K562 (cell line): ENCODE measurements around the gene PNMA8B. TPM values are rescaled to one million over a fixed set of nuclear protein-coding genes. Genes with fewer than 3 reads are reported as not detected.

ENCODE experiments used
- IFI16 ChIP-seq: fragments of 250-450 bp; sonication (Bioruptor Pico); IDR thresholded peaks from 2 replicates; pipeline ENCODE4 v2.1.2; 2022; ENCODE audit warnings: mild to moderate bottlenecking, inconsistent platforms
- LCOR ChIP-seq: sonication (generic); formaldehyde crosslinking; IDR thresholded peaks from 2 replicates; pipeline ENCODE4 v1.8.0; 2022; ENCODE audit warnings: mild to moderate bottlenecking, missing genetic modification reagents
- NFRKB ChIP-seq: fragments of 450-650 bp; IDR thresholded peaks from 2 replicates; pipeline ENCODE4 v1.6.1; 2016; ENCODE audit warnings: low read depth
- PYGO2 ChIP-seq: fragments of 450-650 bp; IDR thresholded peaks from 2 replicates; pipeline ENCODE4 v1.6.1; 2016; ENCODE audit warnings: mild to moderate bottlenecking, missing genetic modification characterization, moderate library complexity, missing compliant biosample characterization
- SLC30A9 ChIP-seq: fragments of 250-450 bp; sonication (Bioruptor Pico); IDR thresholded peaks from 2 replicates; pipeline ENCODE4 v1.8.0; 2022; ENCODE audit warnings: mild to moderate bottlenecking, moderate library complexity
- ZNF124 ChIP-seq: sonication (generic); formaldehyde crosslinking; IDR thresholded peaks from 2 replicates; pipeline ENCODE4 v1.8.1; 2022; ENCODE audit warnings: missing genetic modification reagents
- ZNF75A ChIP-seq: fragments of 450-650 bp; formaldehyde crosslinking; IDR thresholded peaks from 2 replicates; pipeline ENCODE4 v1.4.0; 2020; ENCODE audit warnings: mild to moderate bottlenecking
- polyA plus RNA-seq, 8 experiments: library from polyadenylated mRNA; depleted of rRNA in 4 of 8; stranded (reverse) in 5 of 8; unstranded in 3 of 8; fragments of >200 nt; fragmentation: Nextera tagmentation in 2 of 8; fragmentation: Illumina TruSeq in 1 of 8; extraction: Ambion mirVana in 2 of 8; extraction: Trizol in 1 of 8; gene quantifications; 2 replicates each; pipeline versions ENCODE4 v1.2.1 to v1.2.3, GENCODE V29; 2011 to 2014; ENCODE audit warnings: inconsistent platforms in 1 of 8, missing spikeins in 1 of 8
- total RNA-seq, 7 experiments: library from RNA; depleted of rRNA in 6 of 7; stranded (reverse); fragments of >200 nt in 6 of 7; fragmentation: Illumina TruSeq in 2 of 7; extraction: Trizol in 2 of 7; gene quantifications; 2 replicates each; pipeline versions ENCODE4 v1.2.1 to v1.2.3, GENCODE V29; 2011 to 2021; ENCODE audit warnings: low replicate concordance in 1 of 7
- TF ChIP-seq, protein P1 (sequence below): fragments of 450-650 bp; IDR thresholded peaks from 2 replicates; pipeline ENCODE4 v1.6.1; 2016; ENCODE audit warnings: low read depth
- TF ChIP-seq, protein P2 (sequence below): sonication (generic); formaldehyde crosslinking; IDR thresholded peaks from 2 replicates; pipeline ENCODE4 v1.4.0; 2020; ENCODE audit warnings: mild to moderate bottlenecking, missing genetic modification reagents
- TF ChIP-seq, protein P3 (sequence below): sonication (generic); formaldehyde crosslinking; IDR thresholded peaks from 2 replicates; pipeline ENCODE4 v1.8.1; 2022; ENCODE audit warnings: missing genetic modification reagents
- TF ChIP-seq, protein P4 (sequence below): fragments of 250-450 bp; sonication (Bioruptor Pico); IDR thresholded peaks from 2 replicates; pipeline ENCODE4 v1.4.0; 2020
- TF ChIP-seq, protein P5 (sequence below): fragments of 200-800 bp; sonication (Bioruptor generic); IDR thresholded peaks from 2 replicates; pipeline ENCODE4 v1.6.1; 2017; ENCODE audit warnings: missing genetic modification characterization, missing compliant biosample characterization

PNMA8B gene
- total and polyA plus RNA-seq, 9 of the 15 experiments (the other 6 are each of a cell fraction or from before 2014, with no cell fraction given): not detected

DNA sequence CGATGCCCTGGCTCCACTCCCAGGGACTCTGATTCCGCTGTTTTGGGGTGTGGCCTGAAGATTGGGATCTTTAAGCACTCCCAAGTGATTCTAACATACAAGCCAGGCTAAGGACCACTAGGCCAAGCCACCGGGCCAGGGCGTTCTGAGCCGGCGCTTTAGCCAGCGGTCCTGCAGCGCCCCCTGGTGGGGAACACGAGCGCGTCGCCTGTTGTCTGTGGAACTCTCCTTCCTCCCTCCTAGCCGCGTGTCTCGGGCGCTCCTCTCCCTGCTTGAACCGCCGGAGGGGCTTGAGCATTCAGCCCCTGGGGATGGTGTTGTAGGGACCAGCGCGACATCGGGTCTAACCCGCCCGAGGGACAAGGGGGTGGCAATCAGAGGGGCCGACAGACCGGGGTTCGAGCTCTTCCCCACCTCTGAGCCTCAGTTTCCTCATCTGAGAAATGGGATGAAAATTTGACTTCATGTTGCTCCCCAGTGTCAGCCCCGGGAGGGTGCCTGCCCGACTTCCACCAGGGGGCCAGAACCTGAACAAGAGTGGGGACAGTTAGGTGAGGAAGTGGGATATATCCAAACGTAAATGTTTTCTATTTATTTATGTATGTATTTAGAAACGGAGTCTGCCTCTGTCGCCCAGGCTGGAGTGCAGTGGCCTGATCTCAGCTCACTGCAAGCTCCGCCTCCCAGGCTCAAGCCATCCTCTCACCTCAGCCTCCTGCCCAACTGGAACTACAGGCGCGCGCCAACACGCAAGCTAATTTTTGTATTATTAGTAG lies 18.0 kb upstream of the PNMA8B start (continued):
- TF ChIP-seq, protein P1, sequence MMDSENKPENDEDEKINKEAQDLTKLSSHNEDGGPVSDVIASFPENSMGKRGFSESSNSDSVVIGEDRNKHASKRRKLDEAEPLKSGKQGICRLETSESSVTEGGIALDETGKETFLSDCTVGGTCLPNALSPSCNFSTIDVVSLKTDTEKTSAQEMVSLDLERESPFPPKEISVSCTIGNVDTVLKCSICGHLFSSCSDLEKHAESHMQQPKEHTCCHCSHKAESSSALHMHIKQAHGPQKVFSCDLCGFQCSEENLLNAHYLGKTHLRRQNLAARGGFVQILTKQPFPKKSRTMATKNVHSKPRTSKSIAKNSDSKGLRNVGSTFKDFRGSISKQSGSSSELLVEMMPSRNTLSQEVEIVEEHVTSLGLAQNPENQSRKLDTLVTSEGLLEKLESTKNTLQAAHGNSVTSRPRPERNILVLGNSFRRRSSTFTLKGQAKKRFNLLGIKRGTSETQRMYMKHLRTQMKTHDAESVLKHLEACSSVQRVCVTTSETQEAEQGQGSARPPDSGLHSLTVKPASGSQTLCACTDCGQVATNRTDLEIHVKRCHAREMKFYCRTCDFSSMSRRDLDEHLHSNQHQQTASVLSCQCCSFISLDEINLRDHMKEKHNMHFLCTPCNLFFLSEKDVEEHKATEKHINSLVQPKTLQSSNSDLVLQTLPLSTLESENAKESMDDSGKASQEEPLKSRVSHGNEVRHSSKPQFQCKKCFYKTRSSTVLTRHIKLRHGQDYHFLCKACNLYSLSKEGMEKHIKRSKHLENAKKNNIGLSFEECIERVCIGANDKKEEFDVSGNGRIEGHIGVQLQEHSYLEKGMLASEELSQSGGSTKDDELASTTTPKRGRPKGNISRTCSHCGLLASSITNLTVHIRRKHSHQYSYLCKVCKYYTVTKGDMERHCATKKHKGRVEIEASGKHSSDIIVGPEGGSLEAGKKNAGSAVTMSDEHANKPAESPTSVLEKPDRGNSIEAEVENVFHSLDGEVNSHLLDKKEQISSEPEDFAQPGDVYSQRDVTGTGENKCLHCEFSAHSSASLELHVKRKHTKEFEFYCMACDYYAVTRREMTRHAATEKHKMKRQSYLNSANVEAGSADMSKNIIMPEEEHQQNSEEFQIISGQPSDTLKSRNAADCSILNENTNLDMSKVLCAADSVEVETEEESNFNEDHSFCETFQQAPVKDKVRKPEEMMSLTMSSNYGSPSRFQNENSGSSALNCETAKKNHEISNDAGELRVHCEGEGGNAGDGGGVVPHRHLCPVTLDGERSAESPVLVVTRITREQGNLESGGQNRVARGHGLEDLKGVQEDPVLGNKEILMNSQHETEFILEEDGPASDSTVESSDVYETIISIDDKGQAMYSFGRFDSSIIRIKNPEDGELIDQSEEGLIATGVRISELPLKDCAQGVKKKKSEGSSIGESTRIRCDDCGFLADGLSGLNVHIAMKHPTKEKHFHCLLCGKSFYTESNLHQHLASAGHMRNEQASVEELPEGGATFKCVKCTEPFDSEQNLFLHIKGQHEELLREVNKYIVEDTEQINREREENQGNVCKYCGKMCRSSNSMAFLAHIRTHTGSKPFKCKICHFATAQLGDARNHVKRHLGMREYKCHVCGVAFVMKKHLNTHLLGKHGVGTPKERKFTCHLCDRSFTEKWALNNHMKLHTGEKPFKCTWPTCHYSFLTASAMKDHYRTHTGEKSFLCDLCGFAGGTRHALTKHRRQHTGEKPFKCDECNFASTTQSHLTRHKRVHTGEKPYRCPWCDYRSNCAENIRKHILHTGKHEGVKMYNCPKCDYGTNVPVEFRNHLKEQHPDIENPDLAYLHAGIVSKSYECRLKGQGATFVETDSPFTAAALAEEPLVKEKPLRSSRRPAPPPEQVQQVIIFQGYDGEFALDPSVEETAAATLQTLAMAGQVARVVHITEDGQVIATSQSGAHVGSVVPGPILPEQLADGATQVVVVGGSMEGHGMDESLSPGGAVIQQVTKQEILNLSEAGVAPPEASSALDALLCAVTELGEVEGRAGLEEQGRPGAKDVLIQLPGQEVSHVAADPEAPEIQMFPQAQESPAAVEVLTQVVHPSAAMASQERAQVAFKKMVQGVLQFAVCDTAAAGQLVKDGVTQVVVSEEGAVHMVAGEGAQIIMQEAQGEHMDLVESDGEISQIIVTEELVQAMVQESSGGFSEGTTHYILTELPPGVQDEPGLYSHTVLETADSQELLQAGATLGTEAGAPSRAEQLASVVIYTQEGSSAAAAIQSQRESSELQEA: no peak
- no peak for TF ChIP-seq ZNF124
- TF ChIP-seq PYGO2 (tag): no peak
- TF ChIP-seq, protein P2, sequence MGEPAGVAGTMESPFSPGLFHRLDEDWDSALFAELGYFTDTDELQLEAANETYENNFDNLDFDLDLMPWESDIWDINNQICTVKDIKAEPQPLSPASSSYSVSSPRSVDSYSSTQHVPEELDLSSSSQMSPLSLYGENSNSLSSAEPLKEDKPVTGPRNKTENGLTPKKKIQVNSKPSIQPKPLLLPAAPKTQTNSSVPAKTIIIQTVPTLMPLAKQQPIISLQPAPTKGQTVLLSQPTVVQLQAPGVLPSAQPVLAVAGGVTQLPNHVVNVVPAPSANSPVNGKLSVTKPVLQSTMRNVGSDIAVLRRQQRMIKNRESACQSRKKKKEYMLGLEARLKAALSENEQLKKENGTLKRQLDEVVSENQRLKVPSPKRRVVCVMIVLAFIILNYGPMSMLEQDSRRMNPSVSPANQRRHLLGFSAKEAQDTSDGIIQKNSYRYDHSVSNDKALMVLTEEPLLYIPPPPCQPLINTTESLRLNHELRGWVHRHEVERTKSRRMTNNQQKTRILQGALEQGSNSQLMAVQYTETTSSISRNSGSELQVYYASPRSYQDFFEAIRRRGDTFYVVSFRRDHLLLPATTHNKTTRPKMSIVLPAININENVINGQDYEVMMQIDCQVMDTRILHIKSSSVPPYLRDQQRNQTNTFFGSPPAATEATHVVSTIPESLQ: no peak
- TF ChIP-seq, protein P3, sequence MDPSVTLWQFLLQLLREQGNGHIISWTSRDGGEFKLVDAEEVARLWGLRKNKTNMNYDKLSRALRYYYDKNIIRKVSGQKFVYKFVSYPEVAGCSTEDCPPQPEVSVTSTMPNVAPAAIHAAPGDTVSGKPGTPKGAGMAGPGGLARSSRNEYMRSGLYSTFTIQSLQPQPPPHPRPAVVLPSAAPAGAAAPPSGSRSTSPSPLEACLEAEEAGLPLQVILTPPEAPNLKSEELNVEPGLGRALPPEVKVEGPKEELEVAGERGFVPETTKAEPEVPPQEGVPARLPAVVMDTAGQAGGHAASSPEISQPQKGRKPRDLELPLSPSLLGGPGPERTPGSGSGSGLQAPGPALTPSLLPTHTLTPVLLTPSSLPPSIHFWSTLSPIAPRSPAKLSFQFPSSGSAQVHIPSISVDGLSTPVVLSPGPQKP (CRISPR knock-in tag): no peak
- TF ChIP-seq, protein P4, sequence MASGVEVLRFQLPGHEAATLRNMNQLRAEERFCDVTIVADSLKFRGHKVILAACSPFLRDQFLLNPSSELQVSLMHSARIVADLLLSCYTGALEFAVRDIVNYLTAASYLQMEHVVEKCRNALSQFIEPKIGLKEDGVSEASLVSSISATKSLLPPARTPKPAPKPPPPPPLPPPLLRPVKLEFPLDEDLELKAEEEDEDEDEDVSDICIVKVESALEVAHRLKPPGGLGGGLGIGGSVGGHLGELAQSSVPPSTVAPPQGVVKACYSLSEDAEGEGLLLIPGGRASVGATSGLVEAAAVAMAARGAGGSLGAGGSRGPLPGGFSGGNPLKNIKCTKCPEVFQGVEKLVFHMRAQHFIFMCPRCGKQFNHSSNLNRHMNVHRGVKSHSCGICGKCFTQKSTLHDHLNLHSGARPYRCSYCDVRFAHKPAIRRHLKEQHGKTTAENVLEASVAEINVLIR: no peak
- TF ChIP-seq ZNF75A (CRISPR knock-in tag): no peak
- TF ChIP-seq, protein P5, sequence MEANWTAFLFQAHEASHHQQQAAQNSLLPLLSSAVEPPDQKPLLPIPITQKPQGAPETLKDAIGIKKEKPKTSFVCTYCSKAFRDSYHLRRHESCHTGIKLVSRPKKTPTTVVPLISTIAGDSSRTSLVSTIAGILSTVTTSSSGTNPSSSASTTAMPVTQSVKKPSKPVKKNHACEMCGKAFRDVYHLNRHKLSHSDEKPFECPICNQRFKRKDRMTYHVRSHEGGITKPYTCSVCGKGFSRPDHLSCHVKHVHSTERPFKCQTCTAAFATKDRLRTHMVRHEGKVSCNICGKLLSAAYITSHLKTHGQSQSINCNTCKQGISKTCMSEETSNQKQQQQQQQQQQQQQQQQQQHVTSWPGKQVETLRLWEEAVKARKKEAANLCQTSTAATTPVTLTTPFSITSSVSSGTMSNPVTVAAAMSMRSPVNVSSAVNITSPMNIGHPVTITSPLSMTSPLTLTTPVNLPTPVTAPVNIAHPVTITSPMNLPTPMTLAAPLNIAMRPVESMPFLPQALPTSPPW: no peak
- TF ChIP-seq SLC30A9: no peak
- no peak for TF ChIP-seq LCOR (CRISPR knock-in tag)
- TF ChIP-seq IFI16 (CRISPR knock-in tag): no peak
- TF ChIP-seq NFRKB: no peak
